ENCODE results near the gene RTTN. TPM values are rescaled to one million over a fixed set of nuclear protein-coding genes. Genes with fewer than 3 reads are reported as not detected.

RTTN gene
- total and polyA plus RNA-seq, 2 donors (not counting 3 experiments of a cell fraction or from before 2014, with no cell fraction given) = 3.1 to 17.4 TPM

DNA sequence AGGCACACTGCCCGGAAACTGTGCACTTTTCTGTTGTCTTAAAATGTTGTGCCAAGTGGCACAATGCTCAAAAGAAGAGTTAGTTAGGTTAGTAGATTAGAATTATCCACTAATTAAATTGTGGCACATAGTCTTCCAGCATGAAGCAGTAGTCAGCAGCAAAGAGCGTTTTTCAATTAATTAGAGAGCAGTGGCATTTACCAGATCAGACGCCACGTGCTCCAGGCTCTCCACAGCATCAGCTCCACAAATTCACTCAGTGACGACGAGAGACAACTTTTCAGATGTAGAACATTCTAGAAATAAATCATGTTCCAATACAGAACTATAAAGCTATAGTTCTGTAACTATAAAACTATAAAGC, 16.4 kb upstream of the RTTN start:
- Histone ChIP-seq H3K4me3 (replicated peaks in 1 of 3; ENCODE audit: insufficient read depth in 1 of 3, low read depth in 1 of 3, low read length in 3 of 3) (no peak overlapping the region), H3K27ac (ENCODE audit: insufficient read depth, low read depth, low read length) (no peak overlapping the region), H3K27me3 (ENCODE audit: control insufficient read depth in 2 of 2, insufficient read depth in 2 of 2, low read length in 2 of 2) (peaks cover 15 to 21% of the 10 kb centered on the region in 2 experiments), H3K79me2 (ENCODE audit: control insufficient read depth, insufficient read depth, low read length) (no peaks in the 10 kb centered on the region), H3K4me2 (ENCODE audit: insufficient read depth, low read length) (no peak overlapping the region), H3K36me3 (ENCODE audit: control insufficient read depth in 2 of 2, extremely low read depth in 1 of 2, insufficient read depth in 2 of 2, low read length in 2 of 2) (no peaks in the 10 kb centered on the region), H3K9me3 (replicated peaks; ENCODE audit: control insufficient read depth, insufficient read depth, low read length) (no peaks in the 10 kb centered on the region), H4K20me1 (replicated peaks; ENCODE audit: control insufficient read depth, extremely low read depth, insufficient read depth, low read length) (no peaks in the 10 kb centered on the region), H3K4me1 (ENCODE audit: control insufficient read depth, extremely low read depth, insufficient read depth, low read length) (no peaks in the 10 kb centered on the region), H3K9ac (replicated peaks; ENCODE audit: extremely low read depth, insufficient read depth, low read length) (no peak overlapping the region), H2AFZ (ENCODE audit: low read depth, low read length) (no peak overlapping the region), H3K9me1 (replicated peaks; ENCODE audit: control insufficient read depth, extremely low read depth, insufficient read depth, low read length) (no peaks in the 10 kb centered on the region)
- no peak for TF ChIP-seq POLR2A (IDR thresholded peaks at IDR 0.05; ENCODE audit: low read depth, low read length)
- no peak for TF ChIP-seq MYC (IDR thresholded peaks at IDR 0.05; ENCODE audit: low read depth, low read length)
- TF ChIP-seq MAX (IDR thresholded peaks at IDR 0.05; ENCODE audit: insufficient read depth, insufficient read length) = no peak
- TF ChIP-seq GATA2 (IDR thresholded peaks at IDR 0.05; ENCODE audit: insufficient read depth, insufficient read length, low read depth, low read length) = no peak
- TF ChIP-seq, protein P1, sequence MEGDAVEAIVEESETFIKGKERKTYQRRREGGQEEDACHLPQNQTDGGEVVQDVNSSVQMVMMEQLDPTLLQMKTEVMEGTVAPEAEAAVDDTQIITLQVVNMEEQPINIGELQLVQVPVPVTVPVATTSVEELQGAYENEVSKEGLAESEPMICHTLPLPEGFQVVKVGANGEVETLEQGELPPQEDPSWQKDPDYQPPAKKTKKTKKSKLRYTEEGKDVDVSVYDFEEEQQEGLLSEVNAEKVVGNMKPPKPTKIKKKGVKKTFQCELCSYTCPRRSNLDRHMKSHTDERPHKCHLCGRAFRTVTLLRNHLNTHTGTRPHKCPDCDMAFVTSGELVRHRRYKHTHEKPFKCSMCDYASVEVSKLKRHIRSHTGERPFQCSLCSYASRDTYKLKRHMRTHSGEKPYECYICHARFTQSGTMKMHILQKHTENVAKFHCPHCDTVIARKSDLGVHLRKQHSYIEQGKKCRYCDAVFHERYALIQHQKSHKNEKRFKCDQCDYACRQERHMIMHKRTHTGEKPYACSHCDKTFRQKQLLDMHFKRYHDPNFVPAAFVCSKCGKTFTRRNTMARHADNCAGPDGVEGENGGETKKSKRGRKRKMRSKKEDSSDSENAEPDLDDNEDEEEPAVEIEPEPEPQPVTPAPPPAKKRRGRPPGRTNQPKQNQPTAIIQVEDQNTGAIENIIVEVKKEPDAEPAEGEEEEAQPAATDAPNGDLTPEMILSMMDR (IDR thresholded peaks at IDR 0.05; ENCODE audit: extremely low read depth in 1 of 2, insufficient read depth in 1 of 2, low read depth in 1 of 2, low read length in 2 of 2) = no peak
- TF ChIP-seq JUN (IDR thresholded peaks at IDR 0.05; ENCODE audit: borderline replicate concordance, insufficient read depth, insufficient read length, low read depth) = no peak
- TF ChIP-seq POLR2AphosphoS5 (IDR thresholded peaks at IDR 0.05; ENCODE audit: insufficient read depth, low read depth, low read length) = no peak
- no peak for TF ChIP-seq EZH2 (IDR thresholded peaks at IDR 0.05; ENCODE audit: borderline replicate concordance, low read depth, low read length, severe bottlenecking)
- TF ChIP-seq FOS (IDR thresholded peaks at IDR 0.05; ENCODE audit: borderline replicate concordance, insufficient read depth, low read length) = no peak
- BruUV-seq (replicated peaks) = no TSS peak
- dilution Hi-C loops (cut with MboI; ENCODE audit: extremely low pct_ligation_motif_present, low sequenced_read_pairs) = no loop called here
- DNase-seq (ENCODE audit: low read depth, low spot score) (no peak), FAIRE-seq (no peak)
- ChIA-PET CTCF (no interaction called here), POLR2A (no interaction called here)
- intact Hi-C loops (cut with micrococcal nuclease) = no loop called here
